Epithelial cell of proximal tubule (primary cell): ENCODE measurements around the gene PIK3R5. TPM values are rescaled to one million over a fixed set of nuclear protein-coding genes. Genes with fewer than 3 reads are reported as not detected.

Experiments used
- DNase-seq: peaks from one replicate; pipeline ENCODE4 v3.0.0-alpha.2; 2011; ENCODE audit warnings: low read depth
- H3K4me3 ChIP-seq: 2 replicates; pipeline ENCODE4 v1.5.1; 2011; ENCODE audit warnings: low read depth, mild to moderate bottlenecking, low read length
- CTCF ChIP-seq: conservative IDR thresholded peaks from 2 replicates; pipeline ENCODE4 v1.5.1; 2012; ENCODE audit warnings: low read depth, mild to moderate bottlenecking, low read length
- total RNA-seq: library from RNA; depleted of rRNA; stranded (reverse); fragments of >200 nt; gene quantifications from 2 replicates; pipeline ENCODE4 v1.2.3, GENCODE V29; 2015

The PIK3R5 gene
- total RNA-seq, 1 donor from 2014 or later = 0.12 TPM

GRCh38 chr17:8952191-8952590 is 13.3 kb downstream of the PIK3R5 start:
- no peak for TF ChIP-seq CTCF
- no peak for DNase-seq
- no peak overlapping the region for H3K4me3 ChIP-seq

GRCh38 chr17:8951206-8951605 is 14.3 kb downstream of the PIK3R5 start:
- TF ChIP-seq CTCF = no peak
- H3K4me3 ChIP-seq = no peak overlapping the region
- no peak for DNase-seq

GRCh38 chr17:8949061-8949661 is 16.3 kb downstream of the PIK3R5 start:
- TF ChIP-seq CTCF = no peak
- DNase-seq = no peak
- H3K4me3 ChIP-seq = no peak overlapping the region

- no peak for TF ChIP-seq CTCF
- no peak for DNase-seq
- H3K4me3 ChIP-seq = no peak overlapping the region
These were observed 17.0 kb downstream of the PIK3R5 start for GRCh38 chr17:8948462-8948861.

GRCh38 chr17:8947201-8947600 is 18.3 kb downstream of the PIK3R5 start:
- DNase-seq = no peak
- no peak overlapping the region for H3K4me3 ChIP-seq
- TF ChIP-seq CTCF = no peak

- TF ChIP-seq CTCF = no peak
- DNase-seq = no peak
- H3K4me3 ChIP-seq = no peak overlapping the region
These were observed 19.0 kb downstream of the PIK3R5 start for GRCh38 chr17:8946476-8946875.

GRCh38 chr17:8946071-8946470 is 19.4 kb downstream of the PIK3R5 start:
- DNase-seq = no peak
- no peak overlapping the region for H3K4me3 ChIP-seq
- TF ChIP-seq CTCF = no peak
